Stimulated activated naive CD8-positive, alpha-beta T cell treated with anti-CD3 and anti-CD28 coated beads, Interleukin-15, amount 100 ng/mL, for 72 hours (primary cell): ENCODE measurements around the gene MGAT4D.

ENCODE experiments used
- ATAC-seq: fragments of 150-1000 bp; cut with Tn5 transposase; 2 replicates; pipeline ENCODE4 v1.10.0; 2021; ENCODE audit warnings: mild to moderate bottlenecking, moderate library complexity
- DNase-seq, 2 donors: peaks; one replicate each; pipeline ENCODE4 v3.0.0; 2021 to 2022
- H3K27ac Mint-ChIP-seq, 2 donors: one replicate each; pipeline ENCODE4 v1.8.0; 2022; ENCODE audit warnings: mild to moderate bottlenecking in 2 of 2, mixed read lengths in 2 of 2, moderate library complexity in 2 of 2
- H3K27me3 Mint-ChIP-seq: one replicate; pipeline ENCODE4 v1.8.0; 2022; ENCODE audit warnings: mixed read lengths
- H3K4me1 Mint-ChIP-seq: one replicate; pipeline ENCODE4 v1.8.0; 2022; ENCODE audit warnings: mild to moderate bottlenecking, mixed read lengths
- H3K4me3 Mint-ChIP-seq, 2 donors: one replicate each; pipeline ENCODE4 v1.8.0; 2022; ENCODE audit warnings: mild to moderate bottlenecking in 2 of 2, mixed read lengths in 2 of 2, moderate library complexity in 1 of 2
- H3K9me3 Mint-ChIP-seq, 2 donors: one replicate each; pipeline ENCODE4 v1.8.0; 2022; ENCODE audit warnings: mixed read lengths in 2 of 2

Gene MGAT4D

DNA sequence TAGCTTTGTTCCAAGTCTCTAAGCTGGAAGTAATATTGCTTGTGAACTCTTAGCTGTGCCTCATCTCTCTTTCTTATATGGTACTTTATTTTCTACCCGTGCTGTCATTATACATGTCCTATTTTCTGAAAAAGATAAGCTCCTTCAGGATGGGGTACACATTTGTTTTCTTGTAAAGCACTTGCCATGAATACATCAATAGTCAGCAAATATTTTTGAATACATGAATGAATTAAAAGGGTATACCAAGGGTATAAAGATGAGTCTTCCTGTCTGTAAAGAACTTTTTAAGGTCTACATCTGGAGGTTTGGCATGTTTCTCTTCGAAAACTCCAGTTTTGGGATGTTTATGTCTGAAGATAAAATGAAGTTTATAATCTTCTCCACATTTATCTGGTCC lies 98.0 kb downstream of the MGAT4D start:
- peaks cover 8% of the 10 kb centered on the region for H3K27me3 Mint-ChIP-seq
- DNase-seq (no peak), ATAC-seq (no peak)
- no peaks in the 10 kb centered on the region for H3K9me3 Mint-ChIP-seq
- H3K4me1 Mint-ChIP-seq, result no peaks in the 10 kb centered on the region
- H3K4me3 Mint-ChIP-seq, result no peak overlapping the region
- no peak overlapping the region for H3K27ac Mint-ChIP-seq

- Mint-ChIP-seq H3K4me3 (no peak overlapping the region), H3K9me3 (no peaks in the 10 kb centered on the region), H3K27me3 (no peaks in the 10 kb centered on the region), H3K27ac (no peak overlapping the region), H3K4me1 (no peaks in the 10 kb centered on the region)
- ATAC-seq, result no peak
- no peak for DNase-seq
Measured at GRCh38 chr4:140395668-140396067, 102.4 kb downstream of the MGAT4D start.
